KMS-11 (cell line): ENCODE results near the gene LCLAT1.

ENCODE experiments used
- H2AFZ ChIP-seq: fragments of 200-600 bp; sonication (generic); 2 replicates; pipeline ENCODE4 v1.6.1; 2016; ENCODE audit warnings: antibody characterized with exemption, mixed run types, low read depth
- H3K27ac ChIP-seq: fragments of 200-600 bp; sonication (generic); 2 replicates; pipeline ENCODE4 v1.6.1; 2016; ENCODE audit warnings: mild to moderate bottlenecking, mixed run types
- H3K27me3 ChIP-seq: fragments of 200-600 bp; sonication (generic); 2 replicates; pipeline ENCODE4 v1.6.1; 2017; ENCODE audit warnings: mild to moderate bottlenecking, low read depth, mixed run types, moderate library complexity; ENCODE audit not compliant: insufficient read depth
- H3K36me3 ChIP-seq: fragments of 200-600 bp; sonication (generic); 2 replicates; pipeline ENCODE4 v1.6.1; 2017; ENCODE audit warnings: mild to moderate bottlenecking, mixed run types; ENCODE audit not compliant: insufficient read depth
- H3K4me1 ChIP-seq: fragments of 200-600 bp; sonication (generic); 2 replicates; pipeline ENCODE4 v1.6.1; 2016; ENCODE audit warnings: mild to moderate bottlenecking, low read depth, mixed run types; ENCODE audit not compliant: poor library complexity, severe bottlenecking
- H3K4me2 ChIP-seq: fragments of 200-600 bp; sonication (generic); 2 replicates; pipeline ENCODE4 v1.7.0; 2016; ENCODE audit warnings: mild to moderate bottlenecking, mixed run types
- H3K4me3 ChIP-seq: fragments of 200-600 bp; sonication (generic); IDR thresholded peaks from 2 replicates; pipeline ENCODE4 v1.6.1; 2017; ENCODE audit warnings: low read depth, low read length, mixed read lengths; ENCODE audit not compliant: insufficient read depth
- H3K79me2 ChIP-seq: fragments of 200-600 bp; sonication (generic); 2 replicates; pipeline ENCODE4 v1.6.1; 2016; ENCODE audit warnings: low read depth, mixed run types; ENCODE audit not compliant: insufficient read depth
- H3K9ac ChIP-seq: fragments of 200-600 bp; sonication (generic); 2 replicates; pipeline ENCODE4 v1.6.1; 2016; ENCODE audit warnings: mild to moderate bottlenecking, mixed run types
- H4K20me1 ChIP-seq: fragments of 200-600 bp; sonication (generic); 2 replicates; pipeline ENCODE4 v1.6.1; 2016; ENCODE audit warnings: mild to moderate bottlenecking, mixed run types; ENCODE audit not compliant: insufficient read depth
- TF ChIP-seq, protein P1 (sequence below): fragments of 200-600 bp; sonication (generic); conservative IDR thresholded peaks from 2 replicates; pipeline ENCODE4 v1.6.1; 2017; ENCODE audit warnings: low read depth, mild to moderate bottlenecking, antibody characterized with exemption, low read length, moderate library complexity, mixed read lengths

LCLAT1 gene

DNA sequence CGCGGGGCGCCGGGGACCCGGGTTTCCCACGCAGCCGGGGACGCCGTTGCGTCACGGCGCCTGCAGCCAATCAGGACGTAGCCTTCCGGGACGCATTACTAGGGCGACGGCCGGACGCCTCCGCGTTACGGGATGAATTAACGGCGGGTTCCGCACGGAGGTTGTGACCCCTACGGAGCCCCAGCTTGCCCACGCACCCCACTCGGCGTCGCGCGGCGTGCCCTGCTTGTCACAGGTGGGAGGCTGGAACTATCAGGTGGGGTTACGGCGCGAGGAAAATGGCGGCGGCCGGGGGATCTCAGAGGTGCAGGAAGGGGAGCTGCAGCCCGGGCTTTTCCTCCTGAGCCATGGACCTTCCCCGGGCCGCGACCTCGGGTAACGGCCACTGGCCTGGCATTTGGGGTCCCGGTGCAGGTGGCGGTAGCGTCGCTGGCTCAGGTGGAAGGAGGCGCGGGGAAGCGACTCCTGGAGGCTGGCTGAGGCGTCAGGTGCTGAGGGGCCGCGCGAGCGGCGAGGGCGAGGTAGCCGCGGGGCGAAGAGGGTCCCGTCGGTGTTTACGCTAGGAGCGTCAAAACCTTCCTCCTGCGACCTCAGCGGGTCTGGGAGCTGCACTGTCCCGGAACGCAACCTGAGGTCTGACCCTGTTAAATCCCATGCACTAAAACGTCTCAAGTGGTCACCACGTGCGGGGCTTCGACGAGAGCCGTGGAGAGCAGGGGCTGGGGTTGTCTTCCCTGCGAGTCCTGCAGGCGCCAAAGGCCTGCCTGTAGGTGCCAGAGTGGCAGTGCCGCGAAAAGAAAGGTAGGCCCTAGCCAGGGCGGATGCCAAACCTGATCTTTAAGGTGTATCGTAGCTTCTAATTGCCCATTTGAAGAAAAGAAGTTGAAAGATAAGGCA is at the start of gene LCLAT1:
TSS of gene LCLAT1 (plus strand) at position 98 of the 897 bp plus-strand sequence. CDS start 78,345 bp downstream, outside the sequence.
- Histone ChIP-seq H2AFZ (peak within 1 kb of the TSS; percentile 90), H3K4me3 (peak within 1 kb of the TSS; percentile 92), H3K4me2 (peak within 1 kb of the TSS; percentile 56), H3K79me2 (peaks cover 22% of the 10 kb centered on the region; the same call in 1 of the 2 replicates), H3K36me3 (no peaks in the 10 kb centered on the region), H4K20me1 (no peaks in the 10 kb centered on the region), H3K27ac (peak within 1 kb of the TSS; percentile 35), H3K9ac (peak within 1 kb of the TSS; percentile 83), H3K4me1 (peaks cover 22% of the 10 kb centered on the region), H3K27me3 (no peaks in the 10 kb centered on the region)
- TF ChIP-seq, protein P1, sequence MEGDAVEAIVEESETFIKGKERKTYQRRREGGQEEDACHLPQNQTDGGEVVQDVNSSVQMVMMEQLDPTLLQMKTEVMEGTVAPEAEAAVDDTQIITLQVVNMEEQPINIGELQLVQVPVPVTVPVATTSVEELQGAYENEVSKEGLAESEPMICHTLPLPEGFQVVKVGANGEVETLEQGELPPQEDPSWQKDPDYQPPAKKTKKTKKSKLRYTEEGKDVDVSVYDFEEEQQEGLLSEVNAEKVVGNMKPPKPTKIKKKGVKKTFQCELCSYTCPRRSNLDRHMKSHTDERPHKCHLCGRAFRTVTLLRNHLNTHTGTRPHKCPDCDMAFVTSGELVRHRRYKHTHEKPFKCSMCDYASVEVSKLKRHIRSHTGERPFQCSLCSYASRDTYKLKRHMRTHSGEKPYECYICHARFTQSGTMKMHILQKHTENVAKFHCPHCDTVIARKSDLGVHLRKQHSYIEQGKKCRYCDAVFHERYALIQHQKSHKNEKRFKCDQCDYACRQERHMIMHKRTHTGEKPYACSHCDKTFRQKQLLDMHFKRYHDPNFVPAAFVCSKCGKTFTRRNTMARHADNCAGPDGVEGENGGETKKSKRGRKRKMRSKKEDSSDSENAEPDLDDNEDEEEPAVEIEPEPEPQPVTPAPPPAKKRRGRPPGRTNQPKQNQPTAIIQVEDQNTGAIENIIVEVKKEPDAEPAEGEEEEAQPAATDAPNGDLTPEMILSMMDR, result no peak

DNA sequence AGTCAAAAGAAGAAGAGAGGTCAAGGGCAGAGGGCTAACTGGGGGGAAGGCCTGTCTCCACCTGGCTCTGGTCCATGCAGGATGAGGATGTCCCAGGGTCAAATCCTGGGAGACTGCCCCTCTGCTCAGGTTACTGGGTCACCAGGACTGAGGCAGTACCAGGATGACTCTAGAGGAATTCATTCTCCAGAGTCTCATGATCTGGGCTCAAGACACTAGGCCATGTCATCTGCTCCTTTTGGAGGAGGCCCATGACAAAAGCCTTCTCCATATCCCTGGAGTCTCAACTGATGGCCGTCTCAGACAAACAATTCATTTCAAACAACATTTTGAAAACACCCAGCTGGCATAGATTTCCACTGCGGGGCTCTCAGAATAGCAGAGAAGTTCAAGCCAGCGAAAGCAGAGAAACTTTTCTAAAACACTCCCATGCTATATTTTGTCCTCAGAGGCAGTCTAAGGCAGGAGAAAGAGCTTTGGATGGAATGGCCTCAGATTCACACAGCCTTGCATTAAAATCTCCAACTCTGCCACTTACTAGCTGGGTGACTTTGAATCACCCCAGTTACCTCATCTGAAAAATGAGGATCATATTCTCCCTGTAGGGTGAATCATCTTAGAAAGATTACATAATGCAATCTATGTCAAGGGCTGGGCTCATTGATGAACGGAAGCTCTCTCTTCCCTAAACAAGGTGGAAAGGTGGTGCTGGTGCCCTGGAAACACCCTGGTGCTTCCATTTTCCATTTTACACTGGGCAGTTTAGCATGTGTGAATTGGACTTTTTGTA is 48.8 kb upstream of the LCLAT1 start:
- TF ChIP-seq, protein P1, result no peak
- H3K4me1 ChIP-seq, result no peaks in the 10 kb centered on the region
- no peak overlapping the region for H3K4me2 ChIP-seq
- no peak overlapping the region for H3K4me3 ChIP-seq
- no peaks in the 10 kb centered on the region for H3K79me2 ChIP-seq
- H3K27ac ChIP-seq, result no peak overlapping the region
- H3K36me3 ChIP-seq, result no peaks in the 10 kb centered on the region
- H4K20me1 ChIP-seq, result no peaks in the 10 kb centered on the region
- no peaks in the 10 kb centered on the region for H3K27me3 ChIP-seq
- no peak overlapping the region for H3K9ac ChIP-seq
- no peak overlapping the region for H2AFZ ChIP-seq

DNA sequence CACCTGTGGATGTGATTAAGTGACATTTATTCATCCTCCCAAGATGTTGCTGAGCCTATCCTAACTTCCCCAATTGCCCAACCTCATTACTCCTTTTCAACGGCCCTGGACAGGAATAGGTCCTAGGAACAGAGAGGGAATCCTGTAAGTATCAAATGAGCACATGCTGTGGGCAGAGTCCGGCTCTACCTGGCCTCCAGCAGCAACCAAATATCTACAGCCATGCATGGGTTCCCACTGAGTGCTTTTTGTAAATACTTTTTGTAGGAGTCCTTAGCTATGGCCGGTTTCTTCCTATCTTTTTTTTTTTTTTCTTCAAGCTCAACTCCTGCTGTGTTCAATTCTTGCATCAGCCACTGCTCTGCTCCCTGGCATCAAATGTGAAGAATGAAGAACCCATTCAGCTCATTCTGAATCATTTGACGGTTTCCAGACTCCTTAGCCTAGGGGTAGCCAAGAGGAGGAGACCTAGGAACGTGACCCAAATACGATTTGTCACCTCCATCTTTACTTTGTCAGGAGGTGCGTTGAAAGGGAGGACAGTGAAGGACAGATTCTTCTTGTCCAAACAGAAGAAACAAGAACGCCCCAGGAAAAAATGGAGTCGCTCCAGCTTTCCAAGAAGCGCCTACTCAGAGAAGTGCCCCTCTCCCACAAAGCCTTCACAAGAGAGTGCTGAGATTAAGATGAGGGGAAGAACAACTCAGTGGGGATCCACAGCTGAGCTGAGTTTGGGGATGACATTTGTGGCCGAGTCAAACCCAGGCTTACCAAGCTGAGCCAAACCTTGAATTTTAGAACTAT is 46.7 kb upstream of the LCLAT1 start:
- H4K20me1 ChIP-seq, result no peaks in the 10 kb centered on the region
- H3K27me3 ChIP-seq, result no peaks in the 10 kb centered on the region
- no peaks in the 10 kb centered on the region for H3K4me1 ChIP-seq
- no peaks in the 10 kb centered on the region for H3K79me2 ChIP-seq
- H2AFZ ChIP-seq, result no peak overlapping the region
- no peak overlapping the region for H3K9ac ChIP-seq
- no peak overlapping the region for H3K4me3 ChIP-seq
- H3K27ac ChIP-seq, result no peak overlapping the region
- no peak overlapping the region for H3K4me2 ChIP-seq
- TF ChIP-seq, protein P1, result no peak
- no peaks in the 10 kb centered on the region for H3K36me3 ChIP-seq
